Transverse colon (tissue), 4 donors: ENCODE measurements around the gene PCF11. TPM values are rescaled to one million over a fixed set of nuclear protein-coding genes. Genes with fewer than 3 reads are reported as not detected.
A peak's percentile ranks its signal among the peaks of the same experiment; 100 is the strongest.

Experiments used
- DNase-seq: peaks from one replicate; pipeline ENCODE4 v3.0.0-alpha.2; 2019
- H3K27ac ChIP-seq, 4 donors: fragments of 200-600 bp; sonication (generic); 2 replicates each; pipeline ENCODE4 v1.5.1; 2016 to 2018; ENCODE audit warnings: inconsistent platforms in 4 of 4
- H3K27me3 ChIP-seq: fragments of 200-600 bp; sonication (generic); 2 replicates; pipeline ENCODE4 v1.5.1; 2017; ENCODE audit warnings: inconsistent platforms
- H3K36me3 ChIP-seq, 4 donors: fragments of 200-600 bp; sonication (generic); 2 replicates each; pipeline ENCODE4 v1.5.1; 2017 to 2019; ENCODE audit warnings: inconsistent platforms in 4 of 4
- H3K4me1 ChIP-seq, 4 donors: fragments of 200-600 bp; sonication (generic); 2 replicates each; pipeline ENCODE4 v1.5.1; 2017 to 2020; ENCODE audit warnings: inconsistent platforms in 4 of 4
- H3K4me3 ChIP-seq, 4 donors: fragments of 200-600 bp; sonication (generic); 1 replicate in 1 of 4; 2 replicates in 3 of 4; pipeline versions ENCODE4 v1.5.1 to v1.6.1; 2017 to 2019; ENCODE audit warnings: inconsistent platforms in 4 of 4
- H3K9me3 ChIP-seq, 2 donors: fragments of 200-600 bp; sonication (generic); 2 replicates each; pipeline ENCODE4 v1.5.1; 2017 to 2019; ENCODE audit warnings: inconsistent platforms in 2 of 2
- EP300 ChIP-seq: sonication (generic); formaldehyde crosslinking; IDR thresholded peaks from one replicate; pipeline ENCODE4 v1.6.1; 2017; ENCODE audit warnings: antibody characterized with exemption, low read depth
- POLR2A ChIP-seq: fragments of 450-650 bp; IDR thresholded peaks from one replicate; pipeline ENCODE4 v1.6.1; 2016; ENCODE audit warnings: antibody characterized with exemption, mild to moderate bottlenecking, moderate library complexity
- POLR2AphosphoS5 ChIP-seq, 3 donors: sonication (generic); formaldehyde crosslinking; IDR thresholded peaks; one replicate each; pipeline ENCODE4 v1.6.1; 2016; ENCODE audit warnings: antibody characterized with exemption in 3 of 3
- WGBS, 2 donors: methylation state at CpG; one replicate each; pipeline ENCODE4 v1.1.5; 2018; ENCODE audit warnings: low coverage in 1 of 2; 5-methylcytosine and 5-hydroxymethylcytosine counted together
- in situ Hi-C, 4 donors: fragments of 200-750 bp; cut with MboI; loops; one replicate each; pipeline versions ENCODE4 v1.15.0 to v1.15.1; 2017; ENCODE audit warnings: low sequenced_read_pairs in 3 of 4, low pct_ligation_motif_present in 1 of 4, low pct_unique_long_range_greater_than_20kb in 1 of 4
- intact Hi-C: fragments of 100-400 bp; cut with DNase I; formaldehyde crosslinking; loops from one replicate; pipeline ENCODE4 v1.15.1; 2023; ENCODE audit warnings: low total_unique reads
- total RNA-seq, 4 donors: library from RNA; depleted of rRNA; stranded (reverse); fragments of >200 nt; gene quantifications; one replicate each; pipeline ENCODE4 v1.1.0, GENCODE V29; 2016
- TF ChIP-seq, protein P1 (sequence below), 5 experiments: fragments of 200-600 bp in 3 of 5; fragments of 450-650 bp in 2 of 5; sonication (generic) in 3 of 5; IDR thresholded peaks; 1 replicate in 2 of 5; 2 replicates in 3 of 5; pipeline ENCODE4 v1.5.1; 2016 to 2017; ENCODE audit warnings: antibody characterized with exemption in 5 of 5, inconsistent platforms in 3 of 5, mild to moderate bottlenecking in 2 of 5, moderate library complexity in 1 of 5

PCF11 gene
- total RNA-seq, 4 donors from 2014 or later: 81.1 to 346 (median 154) TPM

GRCh38 chr11:83172551-83172950, 15.6 kb downstream of the PCF11 start:
- Histone ChIP-seq H3K4me3 (no peak overlapping the region), H3K9me3 (no peaks in the 10 kb centered on the region), H3K4me1 (peaks cover 33 to 69% (median 44%) of the 10 kb centered on the region in 4 donors), H3K27ac (no peak overlapping the region), H3K36me3 (peaks cover 0 to 61% (median 21%) of the 10 kb centered on the region in 4 donors), H3K27me3 (no peaks in the 10 kb centered on the region)
- DNase-seq: no peak
- TF ChIP-seq POLR2A (no peak), EP300 (no peak), POLR2AphosphoS5 (IDR thresholded peaks at IDR 0.05) (no peak)
- TF ChIP-seq, protein P1, sequence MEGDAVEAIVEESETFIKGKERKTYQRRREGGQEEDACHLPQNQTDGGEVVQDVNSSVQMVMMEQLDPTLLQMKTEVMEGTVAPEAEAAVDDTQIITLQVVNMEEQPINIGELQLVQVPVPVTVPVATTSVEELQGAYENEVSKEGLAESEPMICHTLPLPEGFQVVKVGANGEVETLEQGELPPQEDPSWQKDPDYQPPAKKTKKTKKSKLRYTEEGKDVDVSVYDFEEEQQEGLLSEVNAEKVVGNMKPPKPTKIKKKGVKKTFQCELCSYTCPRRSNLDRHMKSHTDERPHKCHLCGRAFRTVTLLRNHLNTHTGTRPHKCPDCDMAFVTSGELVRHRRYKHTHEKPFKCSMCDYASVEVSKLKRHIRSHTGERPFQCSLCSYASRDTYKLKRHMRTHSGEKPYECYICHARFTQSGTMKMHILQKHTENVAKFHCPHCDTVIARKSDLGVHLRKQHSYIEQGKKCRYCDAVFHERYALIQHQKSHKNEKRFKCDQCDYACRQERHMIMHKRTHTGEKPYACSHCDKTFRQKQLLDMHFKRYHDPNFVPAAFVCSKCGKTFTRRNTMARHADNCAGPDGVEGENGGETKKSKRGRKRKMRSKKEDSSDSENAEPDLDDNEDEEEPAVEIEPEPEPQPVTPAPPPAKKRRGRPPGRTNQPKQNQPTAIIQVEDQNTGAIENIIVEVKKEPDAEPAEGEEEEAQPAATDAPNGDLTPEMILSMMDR (IDR thresholded peaks at IDR 0.05): no peak
- intact Hi-C loops (no loop called here), in situ Hi-C loops (loop anchor here in 1 of 4 donors (25.0 kb wide), 1 partner anchor 260 kb away; the partner anchor contains the start of genes DDIAS and PRCP)
- 44 to 84% methylated on average over 1 to 4 of the region's 4 CpGs for whole genome bisulfite sequencing, 2 donors

- DNase-seq: no peak
- intact Hi-C loops: no loop called here
- H3K4me1 ChIP-seq: peaks cover 31 to 69% (median 44%) of the 10 kb centered on the region in 4 donors
- no peaks in the 10 kb centered on the region for H3K27me3 ChIP-seq
- in situ Hi-C loops: loop anchor here in 1 of 4 donors (25.0 kb wide), 1 partner anchor 262 kb away; the partner anchor contains the start of genes DDIAS and PRCP
- TF ChIP-seq, protein P1 (IDR thresholded peaks at IDR 0.05): no peak
- TF ChIP-seq POLR2AphosphoS5 (IDR thresholded peaks at IDR 0.05): no peak
- no peak for TF ChIP-seq EP300
- no peak for TF ChIP-seq POLR2A
- peaks cover 0 to 62% (median 22%) of the 10 kb centered on the region in 4 donors for H3K36me3 ChIP-seq
- no peaks in the 10 kb centered on the region for H3K9me3 ChIP-seq
- no peak overlapping the region for H3K4me3 ChIP-seq
- H3K27ac ChIP-seq: no peak overlapping the region
Measured at GRCh38 chr11:83174008-83174407, 17.1 kb downstream of the PCF11 start.

DNA sequence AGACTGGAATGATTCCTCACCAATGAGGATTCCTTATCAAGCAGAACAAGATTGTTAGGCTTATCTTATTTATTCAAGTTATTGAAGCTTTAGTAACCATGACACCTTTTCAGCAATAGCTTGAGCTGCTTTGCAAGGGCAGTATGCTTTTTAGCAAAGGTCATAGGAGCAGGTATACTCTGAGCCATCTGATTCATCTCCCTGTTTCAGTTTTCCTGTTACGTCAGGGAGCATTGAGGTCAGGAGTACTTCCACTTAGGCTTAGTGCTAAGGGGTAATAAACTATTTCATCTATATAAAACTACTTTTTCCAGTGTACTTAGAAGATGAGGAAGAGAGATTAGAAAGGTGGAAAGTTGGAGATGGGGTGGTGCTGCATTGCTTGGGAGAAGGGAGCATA, 18.9 kb downstream of the PCF11 start:
- Histone ChIP-seq H3K27ac (peak overlapping the region in 1 of 4 donors; percentile 17), H3K4me1 (peaks cover 13 to 51% (median 31%) of the 10 kb centered on the region in 4 donors), H3K4me3 (no peak overlapping the region), H3K36me3 (peaks cover 0 to 68% (median 30%) of the 10 kb centered on the region in 4 donors), H3K27me3 (no peaks in the 10 kb centered on the region), H3K9me3 (no peaks in the 10 kb centered on the region)
- 56 to 69% methylated on average over 1 of the region's 1 CpG for WGBS, 2 donors
- no peak for DNase-seq
- no peak for TF ChIP-seq POLR2AphosphoS5 (IDR thresholded peaks at IDR 0.05)
- TF ChIP-seq POLR2A: no peak
- TF ChIP-seq, protein P1 (IDR thresholded peaks at IDR 0.05): no peak
- TF ChIP-seq EP300: no peak
- intact Hi-C loops (no loop called here), in situ Hi-C loops (loop anchor here in 1 of 4 donors (25.0 kb wide), 1 partner anchor 89 kb away; no protein-coding TSS in a partner anchor)

- no peak for TF ChIP-seq POLR2A
- TF ChIP-seq POLR2AphosphoS5 (IDR thresholded peaks at IDR 0.05): no peak
- TF ChIP-seq, protein P1 (IDR thresholded peaks at IDR 0.05): no peak
- TF ChIP-seq EP300: no peak
- Histone ChIP-seq H3K27me3 (no peaks in the 10 kb centered on the region), H3K4me3 (no peak overlapping the region), H3K36me3 (peaks cover 0 to 88% (median 39%) of the 10 kb centered on the region in 4 donors), H3K27ac (no peak overlapping the region), H3K4me1 (peaks cover 0 to 12% (median 3%) of the 10 kb centered on the region in 4 donors), H3K9me3 (no peaks in the 10 kb centered on the region)
- no peak for DNase-seq
- intact Hi-C loops: no loop called here
- WGBS, 2 donors: 41 to 43% methylated on average over 2 of the region's 2 CpGs
- in situ Hi-C loops: loop anchor here in 2 of 4 donors (10.0 to 25.0 kb wide), 2 partner anchors 95 to 107 kb away; partner anchors contain the start of gene RAB30 (in 1 of the 2)
Measured at GRCh38 chr11:83181815-83182214, 24.9 kb downstream of the PCF11 start.
